Measurements from ENCODE around the gene CBX1.

DNA sequence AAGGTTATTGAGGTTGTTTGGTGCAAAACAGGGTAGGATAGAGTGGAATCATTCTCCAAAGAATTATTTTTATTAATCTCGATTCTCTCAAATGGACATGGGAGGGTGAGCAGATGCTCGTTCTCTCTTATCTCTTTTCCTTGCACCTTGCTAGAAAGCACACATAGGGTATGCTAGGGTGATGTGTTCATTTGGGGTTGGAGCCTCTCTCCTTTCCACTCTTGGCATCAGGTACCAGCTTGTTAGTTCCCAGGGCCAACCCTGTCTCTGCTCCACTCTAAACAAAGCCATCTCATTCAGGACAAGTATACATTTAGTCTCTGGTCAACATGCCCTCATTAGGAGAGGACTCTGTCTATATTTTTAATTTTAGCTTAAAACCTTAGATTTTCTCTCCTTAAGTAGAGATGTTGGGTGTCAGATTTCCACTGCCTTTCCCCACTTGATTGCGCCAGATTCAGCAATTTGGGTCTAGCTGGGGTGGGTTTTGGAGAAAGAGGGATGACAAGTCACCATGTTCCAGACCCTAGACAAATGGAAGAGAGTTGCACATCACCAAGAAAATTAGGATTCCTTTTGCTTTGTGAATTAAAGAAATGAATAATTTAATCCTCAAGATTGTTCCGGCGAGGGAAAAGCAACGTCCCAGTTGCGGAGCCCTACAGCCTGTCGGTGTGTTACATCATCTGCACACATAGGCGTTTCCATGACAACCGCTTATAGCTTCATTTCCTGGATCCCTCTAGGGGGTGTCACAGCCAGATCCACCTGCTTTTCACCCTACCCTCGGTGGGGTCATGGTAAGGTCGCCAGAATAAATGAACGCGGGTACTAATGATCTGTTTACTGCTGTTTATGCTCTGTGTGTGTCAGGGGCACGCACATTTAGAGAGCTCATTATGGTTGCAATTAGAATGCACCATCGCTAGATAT is 47.8 kb upstream of the CBX1 start:
- TF ChIP-seq POLR2A (IDR thresholded peaks at IDR 0.05), result no peak
- TF ChIP-seq, protein P1, sequence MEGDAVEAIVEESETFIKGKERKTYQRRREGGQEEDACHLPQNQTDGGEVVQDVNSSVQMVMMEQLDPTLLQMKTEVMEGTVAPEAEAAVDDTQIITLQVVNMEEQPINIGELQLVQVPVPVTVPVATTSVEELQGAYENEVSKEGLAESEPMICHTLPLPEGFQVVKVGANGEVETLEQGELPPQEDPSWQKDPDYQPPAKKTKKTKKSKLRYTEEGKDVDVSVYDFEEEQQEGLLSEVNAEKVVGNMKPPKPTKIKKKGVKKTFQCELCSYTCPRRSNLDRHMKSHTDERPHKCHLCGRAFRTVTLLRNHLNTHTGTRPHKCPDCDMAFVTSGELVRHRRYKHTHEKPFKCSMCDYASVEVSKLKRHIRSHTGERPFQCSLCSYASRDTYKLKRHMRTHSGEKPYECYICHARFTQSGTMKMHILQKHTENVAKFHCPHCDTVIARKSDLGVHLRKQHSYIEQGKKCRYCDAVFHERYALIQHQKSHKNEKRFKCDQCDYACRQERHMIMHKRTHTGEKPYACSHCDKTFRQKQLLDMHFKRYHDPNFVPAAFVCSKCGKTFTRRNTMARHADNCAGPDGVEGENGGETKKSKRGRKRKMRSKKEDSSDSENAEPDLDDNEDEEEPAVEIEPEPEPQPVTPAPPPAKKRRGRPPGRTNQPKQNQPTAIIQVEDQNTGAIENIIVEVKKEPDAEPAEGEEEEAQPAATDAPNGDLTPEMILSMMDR (IDR thresholded peaks at IDR 0.05), result no peak
